GM23248 (cell line): ENCODE data around the gene PASD1.
"Not testable (repeated sequence)": the region's sequence is repeated elsewhere in the genome, so short reads cannot be mapped to it uniquely, and the experiment has no call there.

Experiments
- EZH2 ChIP-seq: fragments of 200-600 bp; sonication (generic); IDR thresholded peaks from 2 replicates; pipeline ENCODE4 v1.6.1; 2018; ENCODE audit warnings: antibody characterized with exemption, mild to moderate bottlenecking; ENCODE audit not compliant: insufficient read depth, poor library complexity, severe bottlenecking
- EZH2phosphoT487 ChIP-seq: fragments of 200-600 bp; sonication (generic); IDR thresholded peaks from 2 replicates; pipeline ENCODE4 v1.6.1; 2018; ENCODE audit warnings: antibody characterized with exemption, moderate library complexity, mild to moderate bottlenecking, low read depth; ENCODE audit not compliant: insufficient read depth

- not testable (repeated sequence) for TF ChIP-seq EZH2, EZH2phosphoT487
These were observed 17.2 kb upstream of the PASD1 start for GRCh38 chrX:151546226-151546625.
